Transverse colon (tissue), 4 donors: ENCODE measurements around the gene RBFOX1. TPM values are rescaled to one million over a fixed set of nuclear protein-coding genes. Genes with fewer than 3 reads are reported as not detected.

Experiments used
- DNase-seq: peaks from one replicate; pipeline ENCODE4 v3.0.0-alpha.2; 2019
- H3K27ac ChIP-seq, 4 donors: fragments of 200-600 bp; sonication (generic); 2 replicates each; pipeline ENCODE4 v1.5.1; 2016 to 2018; ENCODE audit warnings: inconsistent platforms in 4 of 4
- H3K27me3 ChIP-seq: fragments of 200-600 bp; sonication (generic); 2 replicates; pipeline ENCODE4 v1.5.1; 2017; ENCODE audit warnings: inconsistent platforms
- H3K36me3 ChIP-seq, 4 donors: fragments of 200-600 bp; sonication (generic); 2 replicates each; pipeline ENCODE4 v1.5.1; 2017 to 2019; ENCODE audit warnings: inconsistent platforms in 4 of 4
- H3K4me1 ChIP-seq, 4 donors: fragments of 200-600 bp; sonication (generic); 2 replicates each; pipeline ENCODE4 v1.5.1; 2017 to 2020; ENCODE audit warnings: inconsistent platforms in 4 of 4
- H3K4me3 ChIP-seq, 4 donors: fragments of 200-600 bp; sonication (generic); 1 replicate in 1 of 4; 2 replicates in 3 of 4; pipeline versions ENCODE4 v1.5.1 to v1.6.1; 2017 to 2019; ENCODE audit warnings: inconsistent platforms in 4 of 4
- H3K9me3 ChIP-seq, 2 donors: fragments of 200-600 bp; sonication (generic); 2 replicates each; pipeline ENCODE4 v1.5.1; 2017 to 2019; ENCODE audit warnings: inconsistent platforms in 2 of 2
- CTCF ChIP-seq, 5 experiments: fragments of 200-600 bp in 3 of 5; fragments of 450-650 bp in 2 of 5; sonication (generic) in 3 of 5; IDR thresholded peaks; 1 replicate in 2 of 5; 2 replicates in 3 of 5; pipeline ENCODE4 v1.5.1; 2016 to 2017; ENCODE audit warnings: antibody characterized with exemption in 5 of 5, inconsistent platforms in 3 of 5, mild to moderate bottlenecking in 2 of 5, moderate library complexity in 1 of 5
- EP300 ChIP-seq: sonication (generic); formaldehyde crosslinking; IDR thresholded peaks from one replicate; pipeline ENCODE4 v1.6.1; 2017; ENCODE audit warnings: antibody characterized with exemption, low read depth
- POLR2A ChIP-seq: fragments of 450-650 bp; IDR thresholded peaks from one replicate; pipeline ENCODE4 v1.6.1; 2016; ENCODE audit warnings: antibody characterized with exemption, mild to moderate bottlenecking, moderate library complexity
- POLR2AphosphoS5 ChIP-seq, 3 donors: sonication (generic); formaldehyde crosslinking; IDR thresholded peaks; one replicate each; pipeline ENCODE4 v1.6.1; 2016; ENCODE audit warnings: antibody characterized with exemption in 3 of 3
- WGBS, 2 donors: methylation state at CpG; one replicate each; pipeline ENCODE4 v1.1.5; 2018; ENCODE audit warnings: low coverage in 1 of 2; 5-methylcytosine and 5-hydroxymethylcytosine counted together
- in situ Hi-C, 4 donors: fragments of 200-750 bp; cut with MboI; loops; one replicate each; pipeline versions ENCODE4 v1.15.0 to v1.15.1; 2017; ENCODE audit warnings: low sequenced_read_pairs in 3 of 4, low pct_ligation_motif_present in 1 of 4, low pct_unique_long_range_greater_than_20kb in 1 of 4
- intact Hi-C: fragments of 100-400 bp; cut with DNase I; formaldehyde crosslinking; loops from one replicate; pipeline ENCODE4 v1.15.1; 2023; ENCODE audit warnings: low total_unique reads
- total RNA-seq, 4 donors: library from RNA; depleted of rRNA; stranded (reverse); fragments of >200 nt; gene quantifications; one replicate each; pipeline ENCODE4 v1.1.0, GENCODE V29; 2016

Gene RBFOX1
- total RNA-seq, 4 donors from 2014 or later, result 2.3 to 8.2 (median 3.2) TPM

GRCh38 chr16:7369204-7369603 is 36.6 kb downstream of the RBFOX1 start:
- H3K9me3 ChIP-seq, result no peaks in the 10 kb centered on the region
- H3K36me3 ChIP-seq, result no peaks in the 10 kb centered on the region
- TF ChIP-seq EP300, result no peak
- TF ChIP-seq CTCF (IDR thresholded peaks at IDR 0.05), result no peak
- TF ChIP-seq POLR2A, result no peak
- TF ChIP-seq POLR2AphosphoS5 (IDR thresholded peaks at IDR 0.05), result no peak
- no peaks in the 10 kb centered on the region for H3K27me3 ChIP-seq
- intact Hi-C loops, result no loop called here
- in situ Hi-C loops, result no loop called here
- H3K4me1 ChIP-seq, result no peaks in the 10 kb centered on the region
- H3K27ac ChIP-seq, result no peak overlapping the region
- WGBS, 2 donors, result 56% methylated on average over 4 of the region's 4 CpGs; no CpG with 5 or more reads in 1 of the 2 donors
- no peak for DNase-seq
- H3K4me3 ChIP-seq, result no peak overlapping the region

GRCh38 chr16:7372095-7372494 is 39.5 kb downstream of the RBFOX1 start:
- no peak overlapping the region for H3K4me3 ChIP-seq
- H3K4me1 ChIP-seq, result no peaks in the 10 kb centered on the region
- no peak overlapping the region for H3K27ac ChIP-seq
- no peaks in the 10 kb centered on the region for H3K36me3 ChIP-seq
- intact Hi-C loops (no loop called here), in situ Hi-C loops (no loop called here)
- WGBS, 2 donors, result 84 to 87% methylated on average over 4 of the region's 4 CpGs
- H3K27me3 ChIP-seq, result no peaks in the 10 kb centered on the region
- TF ChIP-seq POLR2A, result no peak
- no peak for TF ChIP-seq EP300
- no peak for TF ChIP-seq CTCF (IDR thresholded peaks at IDR 0.05)
- TF ChIP-seq POLR2AphosphoS5 (IDR thresholded peaks at IDR 0.05), result no peak
- DNase-seq, result no peak
- H3K9me3 ChIP-seq, result no peaks in the 10 kb centered on the region

- DNase-seq, result no peak
- Histone ChIP-seq H3K4me1 (no peaks in the 10 kb centered on the region), H3K9me3 (no peaks in the 10 kb centered on the region), H3K4me3 (no peak overlapping the region), H3K27me3 (no peaks in the 10 kb centered on the region), H3K36me3 (no peaks in the 10 kb centered on the region), H3K27ac (no peak overlapping the region)
- no peak for TF ChIP-seq EP300
- TF ChIP-seq POLR2A, result no peak
- TF ChIP-seq CTCF (IDR thresholded peaks at IDR 0.05), result no peak
- TF ChIP-seq POLR2AphosphoS5 (IDR thresholded peaks at IDR 0.05), result no peak
- in situ Hi-C loops, result no loop called here
- WGBS, 2 donors, result 45 to 64% methylated on average over 4 to 5 of the region's 5 CpGs
- intact Hi-C loops, result no loop called here
Observed at GRCh38 chr16:7373776-7374175, 41.1 kb downstream of the RBFOX1 start.

- in situ Hi-C loops (loop anchor here in 1 of 4 donors (25.0 kb wide), 1 partner anchor 788 kb away; no protein-coding TSS in a partner anchor), intact Hi-C loops (no loop called here)
- WGBS, 2 donors, result 76 to 84% methylated on average over 9 of the region's 9 CpGs
- H3K27ac ChIP-seq, result no peak overlapping the region
- TF ChIP-seq POLR2AphosphoS5 (IDR thresholded peaks at IDR 0.05) (no peak), EP300 (no peak), POLR2A (no peak), CTCF (IDR thresholded peaks at IDR 0.05) (no peak)
- no peaks in the 10 kb centered on the region for H3K4me1 ChIP-seq
- H3K4me3 ChIP-seq, result no peak overlapping the region
- no peaks in the 10 kb centered on the region for H3K36me3 ChIP-seq
- no peaks in the 10 kb centered on the region for H3K9me3 ChIP-seq
- no peak for DNase-seq
- no peaks in the 10 kb centered on the region for H3K27me3 ChIP-seq
Observed at GRCh38 chr16:7374614-7375174, 42.0 kb downstream of the RBFOX1 start.
